ENCODE measurements around the gene RND1. TPM values are rescaled to one million over a fixed set of nuclear protein-coding genes. Genes with fewer than 3 reads are reported as not detected.
A peak's percentile ranks its signal among the peaks of the same experiment; 100 is the strongest.
"Not testable (repeated sequence)": the region's sequence is repeated elsewhere in the genome, so short reads cannot be mapped to it uniquely, and the experiment has no call there.

The RND1 gene
- under 0.01 TPM for total RNA-seq

GRCh38 chr12:48865281-48866051 lies at the start of gene RND1:
Gene RND1, minus strand, starts transcription at chr12:48865870. Its CDS starts 103 bp downstream, at chr12:48865767.
- Histone ChIP-seq H3K9ac (ENCODE audit: low read depth in 1 of 3, low read length in 3 of 3) (peak within 1 kb of the TSS; percentile 42 to 69 (median 54)), H3K4me1 (ENCODE audit: control insufficient read depth in 3 of 3, insufficient read depth in 3 of 3, low read length in 3 of 3) (peaks cover 8 to 11% (median 9%) of the 10 kb centered on the region in 3 donors), H3K36me3 (ENCODE audit: control insufficient read depth in 3 of 3, insufficient read depth in 3 of 3, low read length in 3 of 3) (no peaks in the 10 kb centered on the region), H3K4me3 (ENCODE audit: low read length in 3 of 3) (peak within 1 kb of the TSS; percentile 68 to 85 (median 78)), H3K27ac (ENCODE audit: low read depth, low read length) (peak within 1 kb of the TSS; percentile 5), H3K27me3 (ENCODE audit: control insufficient read depth in 3 of 3, insufficient read depth in 3 of 3, low read length in 3 of 3) (peaks cover 20 to 35% (median 27%) of the 10 kb centered on the region in 3 donors), H3K9me3 (ENCODE audit: control insufficient read depth in 3 of 3, low read length in 3 of 3) (no peaks in the 10 kb centered on the region)

- Histone ChIP-seq H3K4me3 (ENCODE audit: low read length in 3 of 3) (no peak overlapping the region), H3K36me3 (ENCODE audit: control insufficient read depth in 3 of 3, insufficient read depth in 3 of 3, low read length in 3 of 3) (no peaks in the 10 kb centered on the region), H3K9me3 (ENCODE audit: control insufficient read depth in 3 of 3, low read length in 3 of 3) (no peaks in the 10 kb centered on the region), H3K27me3 (ENCODE audit: control insufficient read depth in 3 of 3, insufficient read depth in 3 of 3, low read length in 3 of 3) (peaks cover 0 to 3% (median 0%) of the 10 kb centered on the region in 3 donors), H3K4me1 (ENCODE audit: control insufficient read depth in 3 of 3, insufficient read depth in 3 of 3, low read length in 3 of 3) (no peaks in the 10 kb centered on the region), H3K9ac (ENCODE audit: low read depth in 1 of 3, low read length in 3 of 3) (no peak overlapping the region), H3K27ac (ENCODE audit: low read depth, low read length) (no peak overlapping the region)
Observed at GRCh38 chr12:48910196-48910595, 44.5 kb upstream of the RND1 start.

- not testable (repeated sequence) for H3K4me3 ChIP-seq (ENCODE audit: low read length in 3 of 3)
Observed at GRCh38 chr12:48909698-48910097, 44.0 kb upstream of the RND1 start.

GRCh38 chr12:48907245-48907644 lies 41.6 kb upstream of the RND1 start:
- Histone ChIP-seq H3K27me3 (ENCODE audit: control insufficient read depth in 3 of 3, insufficient read depth in 3 of 3, low read length in 3 of 3) (peaks cover 0 to 9% (median 3%) of the 10 kb centered on the region in 3 donors), H3K9me3 (ENCODE audit: control insufficient read depth in 3 of 3, low read length in 3 of 3) (no peaks in the 10 kb centered on the region), H3K9ac (ENCODE audit: low read depth in 1 of 3, low read length in 3 of 3) (no peak overlapping the region), H3K36me3 (ENCODE audit: control insufficient read depth in 3 of 3, insufficient read depth in 3 of 3, low read length in 3 of 3) (no peaks in the 10 kb centered on the region), H3K27ac (ENCODE audit: low read depth, low read length) (no peak overlapping the region), H3K4me3 (ENCODE audit: low read length in 3 of 3) (no peak overlapping the region), H3K4me1 (ENCODE audit: control insufficient read depth in 3 of 3, insufficient read depth in 3 of 3, low read length in 3 of 3) (peaks cover 5 to 8% (median 6%) of the 10 kb centered on the region in 3 donors)

More at GRCh38 chr12:48909698-48910097, 44.0 kb upstream of the RND1 start:
- not testable (repeated sequence) for H3K9me3 ChIP-seq (ENCODE audit: control insufficient read depth in 3 of 3, low read length in 3 of 3); H3K36me3 ChIP-seq (ENCODE audit: control insufficient read depth in 3 of 3, insufficient read depth in 3 of 3, low read length in 3 of 3); H3K27ac ChIP-seq (ENCODE audit: low read depth, low read length); H3K27me3 ChIP-seq (ENCODE audit: control insufficient read depth in 3 of 3, insufficient read depth in 3 of 3, low read length in 3 of 3); H3K9ac ChIP-seq (ENCODE audit: low read depth in 1 of 3, low read length in 3 of 3); H3K4me1 ChIP-seq (ENCODE audit: control insufficient read depth in 3 of 3, insufficient read depth in 3 of 3, low read length in 3 of 3)

GRCh38 chr12:48903982-48904411 lies 38.3 kb upstream of the RND1 start:
- peaks cover 5 to 8% (median 6%) of the 10 kb centered on the region in 3 donors for H3K4me1 ChIP-seq (ENCODE audit: control insufficient read depth in 3 of 3, insufficient read depth in 3 of 3, low read length in 3 of 3)
- peak overlapping the region in 1 of 3 donors; percentile 59 for H3K9ac ChIP-seq (ENCODE audit: low read depth in 1 of 3, low read length in 3 of 3)
- H3K27ac ChIP-seq (ENCODE audit: low read depth, low read length), result no peak overlapping the region
- H3K27me3 ChIP-seq (ENCODE audit: control insufficient read depth in 3 of 3, insufficient read depth in 3 of 3, low read length in 3 of 3), result peaks cover 0 to 9% (median 3%) of the 10 kb centered on the region in 3 donors
- H3K36me3 ChIP-seq (ENCODE audit: control insufficient read depth in 3 of 3, insufficient read depth in 3 of 3, low read length in 3 of 3), result no peaks in the 10 kb centered on the region
- H3K4me3 ChIP-seq (ENCODE audit: low read length in 3 of 3), result peak overlapping the region; percentile 25 to 57 (median 52)
- no peaks in the 10 kb centered on the region for H3K9me3 ChIP-seq (ENCODE audit: control insufficient read depth in 3 of 3, low read length in 3 of 3)

- peaks cover 5 to 8% (median 6%) of the 10 kb centered on the region in 3 donors for H3K4me1 ChIP-seq (ENCODE audit: control insufficient read depth in 3 of 3, insufficient read depth in 3 of 3, low read length in 3 of 3)
- H3K9ac ChIP-seq (ENCODE audit: low read depth in 1 of 3, low read length in 3 of 3), result no peak overlapping the region
- H3K9me3 ChIP-seq (ENCODE audit: control insufficient read depth in 3 of 3, low read length in 3 of 3), result no peaks in the 10 kb centered on the region
- peaks cover 0 to 9% (median 3%) of the 10 kb centered on the region in 3 donors for H3K27me3 ChIP-seq (ENCODE audit: control insufficient read depth in 3 of 3, insufficient read depth in 3 of 3, low read length in 3 of 3)
- no peaks in the 10 kb centered on the region for H3K36me3 ChIP-seq (ENCODE audit: control insufficient read depth in 3 of 3, insufficient read depth in 3 of 3, low read length in 3 of 3)
- H3K4me3 ChIP-seq (ENCODE audit: low read length in 3 of 3), result no peak overlapping the region
- H3K27ac ChIP-seq (ENCODE audit: low read depth, low read length), result no peak overlapping the region
Observed at GRCh38 chr12:48903363-48903981, 37.8 kb upstream of the RND1 start.

- Histone ChIP-seq H3K27me3 (ENCODE audit: control insufficient read depth in 3 of 3, insufficient read depth in 3 of 3, low read length in 3 of 3) (peaks cover 0 to 9% (median 3%) of the 10 kb centered on the region in 3 donors), H3K4me1 (ENCODE audit: control insufficient read depth in 3 of 3, insufficient read depth in 3 of 3, low read length in 3 of 3) (peaks cover 5 to 8% (median 6%) of the 10 kb centered on the region in 3 donors), H3K9me3 (ENCODE audit: control insufficient read depth in 3 of 3, low read length in 3 of 3) (no peaks in the 10 kb centered on the region), H3K36me3 (ENCODE audit: control insufficient read depth in 3 of 3, insufficient read depth in 3 of 3, low read length in 3 of 3) (no peaks in the 10 kb centered on the region), H3K27ac (ENCODE audit: low read depth, low read length) (no peak overlapping the region), H3K4me3 (ENCODE audit: low read length in 3 of 3) (no peak overlapping the region), H3K9ac (ENCODE audit: low read depth in 1 of 3, low read length in 3 of 3) (no peak overlapping the region)
Observed at GRCh38 chr12:48901278-48901677, 35.6 kb upstream of the RND1 start.

GRCh38 chr12:48899651-48900050 lies 34.0 kb upstream of the RND1 start:
- Histone ChIP-seq H3K36me3 (ENCODE audit: control insufficient read depth in 3 of 3, insufficient read depth in 3 of 3, low read length in 3 of 3) (no peaks in the 10 kb centered on the region), H3K27ac (ENCODE audit: low read depth, low read length) (no peak overlapping the region), H3K4me3 (ENCODE audit: low read length in 3 of 3) (no peak overlapping the region), H3K9me3 (ENCODE audit: control insufficient read depth in 3 of 3, low read length in 3 of 3) (no peaks in the 10 kb centered on the region), H3K9ac (ENCODE audit: low read depth in 1 of 3, low read length in 3 of 3) (no peak overlapping the region), H3K4me1 (ENCODE audit: control insufficient read depth in 3 of 3, insufficient read depth in 3 of 3, low read length in 3 of 3) (peaks cover 5 to 8% (median 6%) of the 10 kb centered on the region in 3 donors), H3K27me3 (ENCODE audit: control insufficient read depth in 3 of 3, insufficient read depth in 3 of 3, low read length in 3 of 3) (peaks cover 0 to 8% (median 0%) of the 10 kb centered on the region in 3 donors)

- H3K27me3 ChIP-seq (ENCODE audit: control insufficient read depth in 3 of 3, insufficient read depth in 3 of 3, low read length in 3 of 3), result peaks cover 0 to 10% (median 6%) of the 10 kb centered on the region in 3 donors
- no peak overlapping the region for H3K9ac ChIP-seq (ENCODE audit: low read depth in 1 of 3, low read length in 3 of 3)
- peaks cover 0 to 5% (median 3%) of the 10 kb centered on the region in 3 donors for H3K4me1 ChIP-seq (ENCODE audit: control insufficient read depth in 3 of 3, insufficient read depth in 3 of 3, low read length in 3 of 3)
- H3K4me3 ChIP-seq (ENCODE audit: low read length in 3 of 3), result no peak overlapping the region
- no peaks in the 10 kb centered on the region for H3K36me3 ChIP-seq (ENCODE audit: control insufficient read depth in 3 of 3, insufficient read depth in 3 of 3, low read length in 3 of 3)
- H3K9me3 ChIP-seq (ENCODE audit: control insufficient read depth in 3 of 3, low read length in 3 of 3), result no peaks in the 10 kb centered on the region
- H3K27ac ChIP-seq (ENCODE audit: low read depth, low read length), result no peak overlapping the region
Observed at GRCh38 chr12:48894271-48894670, 28.6 kb upstream of the RND1 start.

Data from skeletal muscle tissue (tissue), 4 donors.